RWPE2 (cell line): ENCODE data around the gene NR2F2.

Experiments
- ATAC-seq: fragments of 200-7000 bp; cut with Tn5 transposase; 3 replicates; pipeline ENCODE4 v1.9.1; 2021; ENCODE audit warnings: low read depth
- DNase-seq: peaks from one replicate; pipeline ENCODE4 v3.0.0-alpha.2; 2020; ENCODE audit warnings: low spot score
- H3K27ac ChIP-seq: fragments of 450-650 bp; 2 replicates; pipeline ENCODE4 v1.5.1; 2017; ENCODE audit warnings: mild to moderate bottlenecking; ENCODE audit not compliant: poor library complexity, severe bottlenecking
- H3K27me3 ChIP-seq: fragments of 250-450 bp; sonication (Bioruptor Pico); 2 replicates; pipeline ENCODE4 v1.5.1; 2021; ENCODE audit warnings: mild to moderate bottlenecking, moderate library complexity; ENCODE audit not compliant: insufficient read depth, poor library complexity, severe bottlenecking
- H3K36me3 ChIP-seq: fragments of 250-450 bp; sonication (Bioruptor Pico); 2 replicates; pipeline ENCODE4 v1.5.1; 2020; ENCODE audit warnings: low read depth, mild to moderate bottlenecking, moderate library complexity
- H3K4me1 ChIP-seq: fragments of 250-450 bp; sonication (Bioruptor Pico); 2 replicates; pipeline ENCODE4 v1.5.1; 2021; ENCODE audit warnings: mild to moderate bottlenecking, moderate library complexity; ENCODE audit not compliant: insufficient read depth, poor library complexity, severe bottlenecking
- H3K4me3 ChIP-seq: fragments of 250-450 bp; sonication (Bioruptor Pico); 2 replicates; pipeline ENCODE4 v1.5.1; 2021; ENCODE audit warnings: mild to moderate bottlenecking, moderate library complexity; ENCODE audit not compliant: severe bottlenecking
- H3K9me3 ChIP-seq: fragments of 250-450 bp; sonication (Bioruptor Pico); 2 replicates; pipeline ENCODE4 v1.5.1; 2021; ENCODE audit warnings: mild to moderate bottlenecking, moderate library complexity; ENCODE audit not compliant: severe bottlenecking
- TF ChIP-seq, protein P1 (sequence below): fragments of 450-650 bp; IDR thresholded peaks from one replicate; pipeline ENCODE4 v1.5.1; 2017; ENCODE audit warnings: mild to moderate bottlenecking, moderate library complexity; ENCODE audit not compliant: poor library complexity, severe bottlenecking

The NR2F2 gene

GRCh38 chr15:96355568-96356187 is 25.2 kb downstream of the NR2F2 start:
- Histone ChIP-seq H3K27me3 (peaks cover 12% of the 10 kb centered on the region), H3K27ac (no peak overlapping the region), H3K4me1 (peaks cover 3% of the 10 kb centered on the region), H3K4me3 (no peak overlapping the region), H3K9me3 (no peaks in the 10 kb centered on the region), H3K36me3 (no peaks in the 10 kb centered on the region)
- TF ChIP-seq, protein P1, sequence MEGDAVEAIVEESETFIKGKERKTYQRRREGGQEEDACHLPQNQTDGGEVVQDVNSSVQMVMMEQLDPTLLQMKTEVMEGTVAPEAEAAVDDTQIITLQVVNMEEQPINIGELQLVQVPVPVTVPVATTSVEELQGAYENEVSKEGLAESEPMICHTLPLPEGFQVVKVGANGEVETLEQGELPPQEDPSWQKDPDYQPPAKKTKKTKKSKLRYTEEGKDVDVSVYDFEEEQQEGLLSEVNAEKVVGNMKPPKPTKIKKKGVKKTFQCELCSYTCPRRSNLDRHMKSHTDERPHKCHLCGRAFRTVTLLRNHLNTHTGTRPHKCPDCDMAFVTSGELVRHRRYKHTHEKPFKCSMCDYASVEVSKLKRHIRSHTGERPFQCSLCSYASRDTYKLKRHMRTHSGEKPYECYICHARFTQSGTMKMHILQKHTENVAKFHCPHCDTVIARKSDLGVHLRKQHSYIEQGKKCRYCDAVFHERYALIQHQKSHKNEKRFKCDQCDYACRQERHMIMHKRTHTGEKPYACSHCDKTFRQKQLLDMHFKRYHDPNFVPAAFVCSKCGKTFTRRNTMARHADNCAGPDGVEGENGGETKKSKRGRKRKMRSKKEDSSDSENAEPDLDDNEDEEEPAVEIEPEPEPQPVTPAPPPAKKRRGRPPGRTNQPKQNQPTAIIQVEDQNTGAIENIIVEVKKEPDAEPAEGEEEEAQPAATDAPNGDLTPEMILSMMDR, result no peak
- no peak for DNase-seq
- no peak for ATAC-seq

- H3K27me3 ChIP-seq, result peaks cover 23% of the 10 kb centered on the region
- peak overlapping the region; percentile 64 for H3K4me3 ChIP-seq
- ATAC-seq (peak; percentile 71), DNase-seq (no peak)
- H3K36me3 ChIP-seq, result no peaks in the 10 kb centered on the region
- TF ChIP-seq, protein P1, result peak; percentile 100
- H3K9me3 ChIP-seq, result no peaks in the 10 kb centered on the region
- peaks cover 3% of the 10 kb centered on the region for H3K4me1 ChIP-seq
- H3K27ac ChIP-seq, result no peak overlapping the region
Measured at GRCh38 chr15:96356494-96357455, 26.3 kb downstream of the NR2F2 start.

- no peaks in the 10 kb centered on the region for H3K9me3 ChIP-seq
- H3K36me3 ChIP-seq, result no peaks in the 10 kb centered on the region
- H3K27me3 ChIP-seq, result peaks cover 37% of the 10 kb centered on the region
- DNase-seq (no peak), ATAC-seq (no peak)
- no peak overlapping the region for H3K4me3 ChIP-seq
- H3K4me1 ChIP-seq, result peaks cover 3% of the 10 kb centered on the region
- TF ChIP-seq, protein P1, result no peak
- no peak overlapping the region for H3K27ac ChIP-seq
Measured at GRCh38 chr15:96358001-96358801, 27.7 kb downstream of the NR2F2 start.

DNA sequence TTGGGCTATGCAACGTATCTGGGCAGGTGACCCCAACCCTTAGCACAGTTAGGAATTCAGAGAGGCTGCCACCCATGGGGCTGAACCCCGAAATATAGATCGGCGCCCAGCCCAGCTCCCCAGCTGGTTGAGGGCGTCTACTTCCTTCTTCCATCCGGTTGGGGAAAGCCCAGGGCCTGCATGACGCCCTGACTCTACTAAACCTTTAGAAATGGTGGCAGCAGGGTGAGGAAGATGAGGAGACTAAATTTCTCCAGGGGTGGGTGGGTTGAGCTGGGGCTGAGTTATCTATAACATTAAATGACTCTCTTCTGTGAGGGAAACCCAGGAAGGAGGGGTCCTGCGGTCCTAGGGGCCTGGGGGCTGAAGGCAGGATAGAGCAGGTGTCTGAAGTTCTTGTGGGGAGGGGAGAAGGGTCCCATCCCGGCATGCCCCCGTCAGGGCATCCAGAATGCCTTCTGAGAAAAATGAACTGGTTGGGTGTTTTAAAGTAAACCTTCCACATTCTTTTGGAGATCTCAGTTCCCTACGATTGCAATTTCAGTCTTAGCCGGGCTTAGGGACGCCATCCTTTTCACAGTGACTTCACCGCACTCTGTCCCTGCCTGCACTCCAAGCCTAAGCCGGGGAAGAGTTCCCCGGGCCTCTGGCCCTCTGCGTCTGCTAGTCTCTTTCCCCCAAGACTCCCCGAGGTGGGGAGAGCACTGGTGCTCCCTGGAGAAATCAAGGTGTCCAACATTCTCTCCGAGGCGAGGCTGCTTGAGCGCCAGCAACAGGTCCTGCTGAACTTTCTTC is 28.5 kb downstream of the NR2F2 start:
- H3K27ac ChIP-seq, result no peak overlapping the region
- TF ChIP-seq, protein P1, result no peak
- peaks cover 3% of the 10 kb centered on the region for H3K4me1 ChIP-seq
- no peak overlapping the region for H3K4me3 ChIP-seq
- ATAC-seq (no peak), DNase-seq (no peak)
- no peaks in the 10 kb centered on the region for H3K36me3 ChIP-seq
- peaks cover 46% of the 10 kb centered on the region for H3K27me3 ChIP-seq
- H3K9me3 ChIP-seq, result no peaks in the 10 kb centered on the region
